Activated CD4-positive, alpha-beta T cell treated with anti-CD3 and anti-CD28 coated beads for 36 hours (primary cell): ENCODE data around the gene TRPM3. TPM values are rescaled to one million over a fixed set of nuclear protein-coding genes. Genes with fewer than 3 reads are reported as not detected.

Experiments
- ATAC-seq: fragments of 200-7000 bp; cut with Tn5 transposase; one replicate; pipeline ENCODE4 v1.10.0; 2021; ENCODE audit warnings: mild to moderate bottlenecking, moderate library complexity
- CTCF ChIA-PET: fragments of 350-600 bp; sonication (Branson Sonifier 250); formaldehyde crosslinking; loops from one replicate; lab custom pipeline; 2021; ENCODE audit warnings: antibody characterized with exemption; lab: Charles Lee
- POLR2A ChIA-PET: fragments of 350-600 bp; sonication (Branson Sonifier 250); formaldehyde crosslinking; loops from one replicate; lab custom pipeline; 2021; ENCODE audit warnings: antibody characterized with exemption, inconsistent platforms; lab: Charles Lee
- DNase-seq: peaks from one replicate; pipeline ENCODE4 v3.0.0-alpha.2; 2020
- H3K27ac Mint-ChIP-seq: one replicate; pipeline ENCODE4 v1.8.0; 2021; ENCODE audit warnings: mixed read lengths
- H3K27me3 Mint-ChIP-seq: one replicate; pipeline ENCODE4 v1.8.0; 2021; ENCODE audit warnings: mixed read lengths
- H3K36me3 Mint-ChIP-seq: one replicate; pipeline ENCODE4 v1.8.0; 2021; ENCODE audit warnings: low read depth, mixed read lengths
- H3K4me1 Mint-ChIP-seq: one replicate; pipeline ENCODE4 v1.8.0; 2021; ENCODE audit warnings: mixed read lengths
- H3K4me3 Mint-ChIP-seq: one replicate; pipeline ENCODE4 v1.8.0; 2021; ENCODE audit warnings: mild to moderate bottlenecking, moderate library complexity, mixed read lengths
- H3K9me3 Mint-ChIP-seq: one replicate; pipeline ENCODE4 v1.8.0; 2021; ENCODE audit warnings: low read depth, mixed read lengths
- intact Hi-C, 2 experiments: fragments of 100-400 bp; cut with DNase I in 1 of 2; cut with micrococcal nuclease in 1 of 2; formaldehyde crosslinking; loops; one replicate each; pipeline versions ENCODE4 v1.14.2 to v1.15.1; 2022 to 2024; cut with DNase I, micrococcal nuclease
- total RNA-seq, 2 experiments: library from RNA; stranded (reverse); gene quantifications; one replicate each; pipeline ENCODE4 v1.2.3, GENCODE V29; 2021

The TRPM3 gene
- total RNA-seq, 2 experiments from 2014 or later = not detected

DNA sequence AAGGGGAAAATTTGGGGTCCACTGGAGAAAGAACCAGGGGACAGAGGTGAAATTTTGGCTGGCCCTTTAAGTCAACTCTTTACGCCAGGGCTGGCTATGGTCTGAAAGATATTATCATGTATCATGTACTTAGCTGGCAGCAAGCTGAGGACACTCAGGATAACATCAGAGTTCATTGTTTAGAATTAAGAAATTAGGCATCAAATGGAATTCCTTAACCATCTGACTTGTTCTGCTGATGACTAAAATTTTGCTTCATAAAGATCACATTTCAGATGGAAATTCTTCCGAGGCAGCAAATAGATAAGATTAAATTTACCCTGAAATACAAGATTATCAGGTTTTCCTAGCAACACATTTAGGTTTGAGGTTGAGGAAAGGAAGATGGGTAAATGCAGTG lies 437.6 kb downstream of the TRPM3 start:
- ATAC-seq (no peak), DNase-seq (no peak)
- POLR2A ChIA-PET = no interaction called here
- intact Hi-C loops = no loop called here
- H3K4me3 Mint-ChIP-seq = no peak overlapping the region
- H3K4me1 Mint-ChIP-seq = no peaks in the 10 kb centered on the region
- CTCF ChIA-PET = no interaction called here
- H3K9me3 Mint-ChIP-seq = no peaks in the 10 kb centered on the region
- peaks cover 7% of the 10 kb centered on the region for H3K27me3 Mint-ChIP-seq
- H3K27ac Mint-ChIP-seq = no peak overlapping the region
- no peaks in the 10 kb centered on the region for H3K36me3 Mint-ChIP-seq

GRCh38 chr9:70682298-70682697 lies 439.1 kb downstream of the TRPM3 start:
- H3K36me3 Mint-ChIP-seq = no peaks in the 10 kb centered on the region
- H3K9me3 Mint-ChIP-seq = no peaks in the 10 kb centered on the region
- no peaks in the 10 kb centered on the region for H3K4me1 Mint-ChIP-seq
- no peak for ATAC-seq
- H3K4me3 Mint-ChIP-seq = no peak overlapping the region
- H3K27me3 Mint-ChIP-seq = peaks cover 2% of the 10 kb centered on the region
- ChIA-PET CTCF (no interaction called here), POLR2A (no interaction called here)
- H3K27ac Mint-ChIP-seq = no peak overlapping the region
- no peak for DNase-seq
- intact Hi-C loops = no loop called here

GRCh38 chr9:70679845-70680244 lies 441.6 kb downstream of the TRPM3 start:
- intact Hi-C loops = no loop called here
- peaks cover 2% of the 10 kb centered on the region for H3K27me3 Mint-ChIP-seq

DNA sequence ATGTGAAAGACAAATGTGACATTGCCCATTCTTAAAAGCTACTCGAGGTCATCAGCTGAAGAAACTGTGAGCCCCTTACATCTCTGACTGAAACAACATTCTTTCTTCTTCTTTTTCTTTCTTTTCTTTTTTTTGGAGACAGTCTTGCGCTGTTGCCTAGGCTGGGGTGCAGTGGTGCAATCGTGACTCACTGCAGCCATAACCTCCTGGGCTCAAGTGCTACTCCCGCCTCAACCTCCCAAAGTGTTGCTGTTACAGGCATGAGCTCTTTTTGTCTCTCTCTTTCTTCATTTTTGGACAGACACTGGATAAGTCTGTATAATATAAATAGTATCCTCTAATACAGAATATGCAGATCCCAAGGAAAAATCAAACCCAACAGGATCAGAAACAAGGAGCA lies 443.3 kb downstream of the TRPM3 start:
- CTCF ChIA-PET = interaction anchor here (0.6 to 0.9 kb wide), 2 partner anchors 8 to 17 kb away, joined by 3 read pairs; no protein-coding TSS in a partner anchor
- Mint-ChIP-seq H3K27ac (no peak overlapping the region), H3K4me3 (no peak overlapping the region), H3K9me3 (no peaks in the 10 kb centered on the region), H3K27me3 (peaks cover 2% of the 10 kb centered on the region), H3K36me3 (no peaks in the 10 kb centered on the region), H3K4me1 (no peaks in the 10 kb centered on the region)
- POLR2A ChIA-PET = interaction anchor here (0.5 kb wide), 1 partner anchor 828 kb away, joined by 3 read pairs; no protein-coding TSS in a partner anchor
- no peak for DNase-seq
- no peak for ATAC-seq
- intact Hi-C loops = loop anchor here in 1 of 2 experiments (1.0 kb wide), 1 partner anchor 12 kb away; no protein-coding TSS in a partner anchor

More at GRCh38 chr9:70679845-70680244, 441.6 kb downstream of the TRPM3 start:
- Mint-ChIP-seq H3K4me1 (no peaks in the 10 kb centered on the region), H3K36me3 (no peaks in the 10 kb centered on the region), H3K4me3 (no peak overlapping the region), H3K27ac (no peak overlapping the region), H3K9me3 (no peaks in the 10 kb centered on the region)
- CTCF ChIA-PET = no interaction called here
- ATAC-seq (no peak), DNase-seq (no peak)
- POLR2A ChIA-PET = no interaction called here

DNA sequence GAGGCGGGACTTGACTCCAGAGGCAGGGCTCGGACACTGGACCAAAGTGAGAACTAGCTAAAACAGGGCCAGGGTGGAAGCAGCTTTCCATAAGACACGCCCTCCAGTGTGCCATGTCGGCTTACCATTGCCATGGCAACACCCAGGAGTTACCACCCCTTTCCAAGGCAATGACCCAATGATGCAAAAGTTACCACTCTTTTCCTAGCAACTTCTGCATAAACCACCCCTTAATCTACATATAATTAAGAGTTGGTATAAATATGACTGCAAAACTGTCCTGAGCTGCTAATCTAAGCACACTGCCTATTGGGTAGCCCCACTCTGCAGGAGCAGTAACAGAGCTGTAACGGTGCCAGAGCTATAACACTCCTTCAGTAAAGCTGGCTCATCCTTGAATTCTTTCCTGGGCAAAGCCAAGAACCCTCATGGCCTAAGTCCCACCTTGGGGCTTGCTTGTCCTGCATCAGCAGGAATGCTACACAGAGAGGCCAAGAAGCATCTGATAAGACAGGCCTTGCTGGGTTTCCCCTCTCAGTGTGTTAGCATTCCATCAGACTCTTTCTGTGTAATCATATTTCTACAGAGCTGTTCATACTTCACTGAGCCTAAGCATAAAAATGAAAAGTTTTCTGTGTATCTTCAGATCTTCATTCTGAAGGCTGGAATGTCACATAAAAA lies 444.2 kb downstream of the TRPM3 start:
- peaks cover 7% of the 10 kb centered on the region for H3K27me3 Mint-ChIP-seq
- intact Hi-C loops = no loop called here
- CTCF ChIA-PET = interaction anchor here (0.9 kb wide), 1 partner anchor 18 kb away, joined by 3 read pairs; no protein-coding TSS in a partner anchor
- ATAC-seq (no peak), DNase-seq (no peak)
- no peaks in the 10 kb centered on the region for H3K9me3 Mint-ChIP-seq
- H3K4me3 Mint-ChIP-seq = no peak overlapping the region
- POLR2A ChIA-PET = interaction anchor here (0.5 kb wide), 1 partner anchor 827 kb away, joined by 3 read pairs; no protein-coding TSS in a partner anchor
- H3K4me1 Mint-ChIP-seq = no peaks in the 10 kb centered on the region
- H3K27ac Mint-ChIP-seq = no peak overlapping the region
- no peaks in the 10 kb centered on the region for H3K36me3 Mint-ChIP-seq

DNA sequence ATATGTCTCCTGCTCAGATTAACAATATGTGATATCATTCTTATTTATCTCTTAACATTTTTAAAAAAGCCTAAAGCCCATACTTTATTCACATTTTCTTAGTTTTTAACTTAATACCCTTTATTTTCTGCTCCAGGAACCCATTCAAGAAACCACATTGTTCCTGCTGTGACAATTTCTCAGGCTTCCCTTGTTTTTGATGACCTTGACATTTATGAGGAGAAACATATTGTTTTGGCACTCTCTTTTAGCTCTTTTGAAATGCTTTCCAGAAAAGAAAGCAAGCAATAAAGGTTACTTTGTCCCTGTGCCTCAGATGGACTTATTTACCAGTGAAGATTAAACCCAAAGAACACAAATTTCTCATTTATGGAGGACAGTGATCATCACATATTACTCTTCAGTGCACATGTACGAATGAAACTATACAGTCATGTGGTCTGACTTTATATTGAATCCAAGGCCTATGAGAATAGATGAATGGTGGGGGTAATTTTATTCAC lies 445.5 kb downstream of the TRPM3 start:
- no peaks in the 10 kb centered on the region for H3K36me3 Mint-ChIP-seq
- H3K9me3 Mint-ChIP-seq = no peaks in the 10 kb centered on the region
- intact Hi-C loops = no loop called here
- ATAC-seq (no peak), DNase-seq (no peak)
- H3K4me1 Mint-ChIP-seq = no peaks in the 10 kb centered on the region
- ChIA-PET POLR2A (no interaction called here), CTCF (no interaction called here)
- H3K27ac Mint-ChIP-seq = no peak overlapping the region
- no peak overlapping the region for H3K4me3 Mint-ChIP-seq
- H3K27me3 Mint-ChIP-seq = peaks cover 8% of the 10 kb centered on the region

GRCh38 chr9:70673844-70674243 lies 447.6 kb downstream of the TRPM3 start:
- Mint-ChIP-seq H3K4me3 (no peak overlapping the region), H3K27me3 (peaks cover 8% of the 10 kb centered on the region), H3K36me3 (no peaks in the 10 kb centered on the region), H3K4me1 (no peaks in the 10 kb centered on the region), H3K27ac (no peak overlapping the region), H3K9me3 (no peaks in the 10 kb centered on the region)
- intact Hi-C loops = no loop called here
- CTCF ChIA-PET = interaction anchor here (0.6 to 1.3 kb wide), 2 partner anchors 25 to 46 kb away, joined by 3 read pairs; no protein-coding TSS in a partner anchor
- DNase-seq (no peak), ATAC-seq (no peak)
- POLR2A ChIA-PET = interaction anchor here (0.7 kb wide), 1 partner anchor 38 kb away, joined by 3 read pairs; no protein-coding TSS in a partner anchor

DNA sequence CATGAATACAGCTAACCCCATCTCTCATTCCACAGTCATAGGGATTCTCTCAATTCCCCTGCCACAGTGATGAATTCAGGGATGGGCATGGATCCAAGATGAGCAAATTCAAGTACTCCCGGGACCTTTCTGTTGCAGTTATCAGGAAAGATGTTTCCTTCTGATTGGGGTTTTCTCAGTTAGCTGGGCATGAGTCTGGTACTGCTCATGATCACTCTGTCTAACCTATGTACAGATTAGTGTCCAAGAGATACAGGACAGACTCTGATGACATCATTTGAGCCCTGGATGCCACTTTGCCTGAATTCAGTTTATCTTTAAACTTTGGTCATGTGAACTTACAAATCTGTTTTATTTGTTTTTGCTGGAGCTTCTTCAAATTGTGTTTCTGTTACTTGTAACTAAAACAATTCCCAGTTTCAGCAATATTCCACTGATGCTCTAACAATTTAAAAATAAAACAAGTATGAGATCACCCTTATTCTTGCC lies 449.2 kb downstream of the TRPM3 start:
- Mint-ChIP-seq H3K27ac (no peak overlapping the region), H3K9me3 (no peaks in the 10 kb centered on the region), H3K27me3 (peaks cover 8% of the 10 kb centered on the region), H3K36me3 (no peaks in the 10 kb centered on the region), H3K4me1 (no peaks in the 10 kb centered on the region), H3K4me3 (no peak overlapping the region)
- DNase-seq (no peak), ATAC-seq (no peak)
- intact Hi-C loops = no loop called here
- POLR2A ChIA-PET = interaction anchor here (0.7 kb wide), 1 partner anchor 335 kb away, joined by 3 read pairs; no protein-coding TSS in a partner anchor
- CTCF ChIA-PET = no interaction called here

GRCh38 chr9:70668751-70669150 lies 452.7 kb downstream of the TRPM3 start:
- Mint-ChIP-seq H3K4me1 (peaks cover 7% of the 10 kb centered on the region), H3K27ac (no peak overlapping the region), H3K9me3 (no peaks in the 10 kb centered on the region), H3K4me3 (no peak overlapping the region), H3K36me3 (no peaks in the 10 kb centered on the region), H3K27me3 (peaks cover 10% of the 10 kb centered on the region)
- ChIA-PET CTCF (interaction anchor here (1.2 kb wide), 1 partner anchor 10 kb away, joined by 3 read pairs; no protein-coding TSS in a partner anchor), POLR2A (no interaction called here)
- ATAC-seq (no peak), DNase-seq (no peak)
- intact Hi-C loops = no loop called here

DNA sequence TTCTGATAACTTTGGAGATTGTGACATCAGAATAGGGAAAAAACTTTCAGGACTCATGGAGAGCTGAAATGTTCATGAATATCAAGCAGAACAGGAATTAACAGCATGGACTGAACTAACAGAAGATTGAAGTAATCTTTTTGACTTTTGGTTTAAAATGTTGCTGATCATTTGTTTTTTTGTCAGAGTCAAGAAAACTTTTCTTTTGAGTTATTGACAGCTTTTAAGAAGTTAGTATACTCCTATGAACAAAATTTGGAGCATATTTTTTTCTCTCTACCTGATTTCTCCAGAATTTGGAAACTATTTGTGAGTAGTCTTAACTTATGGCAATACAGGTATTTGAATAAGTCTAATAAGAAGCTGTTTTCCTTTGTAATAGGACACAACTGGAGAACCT lies 462.7 kb downstream of the TRPM3 start:
- no peak for DNase-seq
- ChIA-PET POLR2A (no interaction called here), CTCF (interaction anchor here (0.8 kb wide), 1 partner anchor 10 kb away, joined by 3 read pairs; no protein-coding TSS in a partner anchor)
- no peak for ATAC-seq
- Mint-ChIP-seq H3K4me1 (no peaks in the 10 kb centered on the region), H3K27me3 (peaks cover 3% of the 10 kb centered on the region), H3K4me3 (no peak overlapping the region), H3K36me3 (no peaks in the 10 kb centered on the region), H3K9me3 (peaks cover 3% of the 10 kb centered on the region), H3K27ac (no peak overlapping the region)
- intact Hi-C loops = no loop called here

GRCh38 chr9:70656281-70656680 lies 465.1 kb downstream of the TRPM3 start:
- peaks cover 2% of the 10 kb centered on the region for H3K27me3 Mint-ChIP-seq
- ChIA-PET POLR2A (no interaction called here), CTCF (interaction anchor here (0.7 to 1.0 kb wide), 2 partner anchors 16 to 659 kb away, joined by 3 read pairs; no protein-coding TSS in a partner anchor)
- no peak overlapping the region for H3K27ac Mint-ChIP-seq
- ATAC-seq (no peak), DNase-seq (no peak)
- intact Hi-C loops = no loop called here
- H3K4me1 Mint-ChIP-seq = no peaks in the 10 kb centered on the region
- H3K4me3 Mint-ChIP-seq = no peak overlapping the region
- no peaks in the 10 kb centered on the region for H3K36me3 Mint-ChIP-seq
- peaks cover 3% of the 10 kb centered on the region for H3K9me3 Mint-ChIP-seq
